HG03457 (cell line): ENCODE results near the gene ATG9B.

Experiments
- ATAC-seq: cut with Tn5 transposase; IDR thresholded peaks from one replicate; pipeline ENCODE4 v1.9.1; 2021; ENCODE audit warnings: moderate number of reproducible peaks; ENCODE audit not compliant: unreplicated experiment

ATG9B gene

DNA sequence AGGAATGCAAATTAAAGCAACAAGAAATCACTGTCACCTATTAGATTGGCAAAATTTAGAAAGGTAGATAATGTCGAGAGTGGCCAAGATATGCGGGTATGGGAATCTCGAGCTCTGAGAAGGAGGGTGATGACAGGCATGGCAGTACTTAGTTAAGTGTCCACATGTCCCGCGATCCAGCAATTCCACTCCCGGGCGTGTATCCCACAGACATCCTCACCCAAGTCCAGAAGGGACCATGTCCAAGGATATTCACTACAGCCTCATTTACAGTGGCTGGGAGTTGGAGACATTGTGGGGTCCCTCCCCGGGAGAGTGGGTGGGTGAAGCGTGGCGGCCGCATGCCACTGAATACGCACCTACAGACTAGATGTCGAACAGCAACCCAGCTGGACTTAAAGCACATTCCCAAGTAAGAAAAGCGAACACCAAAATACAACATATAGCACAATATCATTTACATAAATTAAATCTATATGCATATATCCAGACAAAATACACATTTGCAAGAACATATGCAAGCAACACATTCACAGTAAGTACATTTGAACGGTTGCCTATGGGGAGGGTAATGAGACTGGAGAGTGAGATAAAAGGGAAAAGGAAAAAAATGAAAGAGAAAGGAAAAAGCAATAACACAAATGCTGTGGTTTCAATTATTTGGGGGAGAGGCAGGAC is 56.1 kb downstream of the ATG9B start:
- ATAC-seq, result no peak

DNA sequence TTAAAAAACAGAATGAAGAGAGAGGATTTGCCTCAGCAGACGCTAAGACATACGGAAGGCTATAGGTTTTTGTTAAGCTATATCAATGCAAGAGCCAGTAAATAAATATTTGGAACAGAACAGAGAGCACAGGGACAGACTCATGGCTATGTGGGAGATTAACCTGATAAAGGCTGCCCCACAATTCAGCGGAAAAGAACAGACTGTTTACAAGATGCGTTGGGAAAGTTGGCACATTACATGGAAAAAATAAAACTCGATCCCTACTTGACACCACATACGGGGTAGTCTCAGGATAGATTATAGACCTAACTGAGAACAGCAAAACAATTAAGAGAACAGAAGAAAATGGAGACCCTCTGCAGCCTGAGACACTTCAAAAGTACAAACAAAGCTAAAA is 56.9 kb downstream of the ATG9B start:
- ATAC-seq, result no peak

DNA sequence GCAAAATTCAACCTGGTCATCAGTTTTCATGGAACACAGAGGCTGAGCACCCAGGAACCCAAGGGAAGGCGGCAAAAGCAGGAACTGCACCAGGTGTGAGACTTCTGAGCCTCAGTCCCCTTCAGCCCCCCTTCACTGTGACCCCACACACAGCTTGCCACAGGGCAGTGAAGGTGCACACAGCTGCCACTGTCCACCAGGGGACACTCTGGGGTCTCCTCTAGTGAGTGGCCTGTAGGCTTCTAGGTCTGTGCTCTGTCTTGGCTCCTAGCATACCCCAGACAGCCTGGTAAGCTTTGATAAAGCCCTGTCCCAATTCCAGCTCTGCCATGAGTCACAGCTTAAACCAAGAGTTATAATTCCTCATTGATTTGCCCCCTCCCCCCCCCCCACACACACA is 58.3 kb downstream of the ATG9B start:
- no peak for ATAC-seq

DNA sequence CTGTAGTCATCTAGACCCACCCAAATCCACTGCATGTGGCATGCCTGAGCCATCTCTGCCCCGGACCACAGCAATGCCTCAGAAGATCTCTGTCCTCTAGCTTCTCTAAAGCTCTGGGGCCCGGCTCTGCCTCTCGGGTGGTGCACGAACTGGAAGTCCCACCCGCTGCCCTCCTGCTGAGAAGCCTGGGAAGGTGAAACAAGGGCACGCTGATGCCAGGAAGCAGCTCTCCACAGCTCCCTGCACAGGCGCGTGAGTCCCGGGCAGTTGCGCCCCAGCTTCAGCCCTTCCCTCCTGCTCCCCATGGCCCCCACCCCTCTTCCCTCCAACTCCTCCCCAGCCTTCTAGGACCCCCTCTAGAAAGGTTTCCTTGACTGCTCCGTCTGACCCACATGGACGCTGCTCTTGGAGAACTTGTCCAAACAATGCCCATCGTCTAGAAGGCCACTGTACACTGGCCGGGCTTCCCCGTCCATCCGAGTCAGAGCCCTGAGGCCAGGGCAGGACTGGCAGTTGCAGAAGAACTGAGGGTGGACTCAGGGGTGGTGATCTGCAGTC is 58.9 kb downstream of the ATG9B start:
- no peak for ATAC-seq
